SIG-M5 treated with dmso at 0.1 percent for 504 hours (cell line): ENCODE results near the gene FHDC1.

ENCODE experiments used
- DNase-seq: peaks from one replicate; lab custom pipeline; 2025; ENCODE audit not compliant: unreplicated experiment; lab: John Stamatoyannopoulos, UW

FHDC1 gene

DNA sequence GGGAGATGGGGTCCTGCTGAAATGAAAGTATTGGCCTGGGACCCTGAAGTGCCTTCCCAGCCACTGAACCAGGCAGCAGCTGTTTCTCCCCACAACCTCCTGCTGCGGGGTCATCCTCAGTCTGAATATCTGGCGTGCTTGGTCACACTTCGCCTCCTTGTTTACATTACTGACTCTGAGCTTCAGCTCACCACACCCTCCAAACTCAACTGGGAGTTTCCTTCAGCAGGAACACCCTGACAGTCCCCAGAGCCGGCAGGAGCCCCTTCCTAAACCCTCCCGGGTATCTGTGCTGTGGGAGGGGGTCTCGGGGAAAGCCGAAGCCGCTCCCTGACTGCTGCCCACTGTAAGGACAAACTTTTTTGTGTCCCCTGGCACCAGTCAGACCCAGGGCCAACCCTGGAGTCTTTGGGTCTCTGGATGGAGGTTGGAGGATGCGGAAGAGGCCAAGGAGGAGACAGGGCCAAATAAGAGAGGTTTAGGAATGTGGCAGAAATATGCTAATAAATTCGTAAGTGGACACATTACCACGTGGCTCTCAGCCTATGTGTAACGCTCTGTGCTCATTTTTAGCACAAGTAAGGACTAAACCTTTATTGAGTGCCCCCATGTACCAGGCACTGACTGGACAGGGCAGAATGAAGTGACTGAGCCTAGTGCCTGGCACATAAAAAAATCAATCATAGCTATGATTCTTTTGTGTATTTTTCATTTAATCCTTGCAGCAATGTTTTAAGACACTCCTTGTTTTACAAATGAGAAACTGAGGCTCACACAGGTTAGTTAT is 20.7 kb downstream of the FHDC1 start:
- no peak for DNase-seq

- DNase-seq, result no peak
Observed at GRCh38 chr4:152957437-152958171, 21.5 kb downstream of the FHDC1 start.

DNA sequence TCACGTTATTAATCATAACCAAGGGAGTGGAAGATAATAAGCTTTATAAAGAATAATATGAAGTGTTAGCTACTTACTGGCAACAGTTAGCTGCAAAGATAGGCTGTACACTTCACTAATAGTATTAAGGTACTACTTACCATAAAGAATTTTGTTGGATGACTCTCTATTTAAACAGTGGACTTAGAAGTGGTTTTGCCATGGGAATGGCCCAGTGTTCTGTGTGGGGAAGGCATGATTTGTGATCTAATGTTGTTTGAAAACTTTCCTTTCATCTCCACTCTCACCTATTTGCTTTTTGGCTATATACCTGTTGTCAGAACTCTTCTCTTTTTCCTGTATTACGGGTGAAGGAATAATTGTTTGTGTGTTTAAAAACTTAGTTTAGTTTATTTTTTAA is 23.0 kb downstream of the FHDC1 start:
- DNase-seq, result no peak

- no peak for DNase-seq
Observed at GRCh38 chr4:152960082-152960481, 24.0 kb downstream of the FHDC1 start.

DNA sequence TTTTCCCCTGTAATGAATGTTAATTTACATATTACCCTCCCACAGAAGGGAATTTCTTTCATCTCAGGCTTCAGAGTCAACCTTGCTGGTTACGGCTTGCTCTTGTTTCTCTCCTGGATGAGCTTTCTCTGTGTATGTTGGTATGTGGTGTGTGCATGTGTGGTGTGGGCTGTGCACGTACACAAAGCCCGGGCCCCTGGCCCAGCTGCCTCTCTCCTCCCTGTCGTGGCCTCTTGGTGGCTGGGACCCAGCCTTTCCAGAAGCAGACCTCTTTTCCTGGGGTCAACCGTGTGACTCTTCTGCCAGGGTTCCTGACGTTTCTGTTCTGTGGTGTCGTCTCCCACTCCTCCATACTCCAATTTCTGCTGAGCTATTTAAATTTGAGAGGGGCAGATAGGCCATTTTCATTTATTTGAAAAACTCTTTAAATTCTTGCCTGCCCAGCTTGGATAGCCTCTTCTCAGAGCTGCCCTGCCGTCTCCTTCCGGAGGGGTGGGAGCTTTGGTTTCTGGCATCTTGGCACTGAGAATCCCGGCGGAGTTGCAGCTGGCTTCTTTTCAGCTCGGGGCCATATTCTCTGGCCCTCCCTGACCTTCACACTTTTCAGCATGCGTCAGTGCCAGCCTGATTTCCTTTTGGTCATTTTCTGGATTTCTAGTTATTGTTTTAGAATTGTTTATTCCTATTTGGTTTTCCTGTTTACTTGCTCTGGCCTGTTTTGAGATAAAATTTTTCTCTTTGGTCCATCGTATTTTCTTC is 25.1 kb downstream of the FHDC1 start:
- DNase-seq, result no peak

GRCh38 chr4:152961773-152962115 is 25.6 kb downstream of the FHDC1 start:
- no peak for DNase-seq

GRCh38 chr4:152962150-152962549 is 26.0 kb downstream of the FHDC1 start:
- no peak for DNase-seq

- DNase-seq, result no peak
Observed at GRCh38 chr4:152964335-152964734, 28.2 kb downstream of the FHDC1 start.

DNA sequence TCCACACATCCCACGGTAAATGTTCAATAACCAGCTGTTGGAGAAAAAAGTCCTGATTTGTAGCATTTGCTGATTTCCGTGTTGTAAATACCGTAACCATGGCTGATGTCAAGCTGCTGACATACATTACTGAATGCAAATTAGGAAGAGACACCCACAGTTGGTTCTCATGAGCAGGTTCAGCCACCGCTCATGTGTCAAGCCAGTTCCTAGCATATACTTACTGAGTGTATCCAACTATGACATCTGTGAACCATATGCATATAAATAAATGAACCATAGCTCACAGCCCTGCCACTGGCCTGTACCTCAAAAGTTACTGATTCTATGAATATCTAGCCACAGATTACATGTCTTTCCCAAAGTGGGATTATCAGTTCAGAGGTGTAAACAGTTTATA is 29.5 kb downstream of the FHDC1 start:
- DNase-seq, result no peak

DNA sequence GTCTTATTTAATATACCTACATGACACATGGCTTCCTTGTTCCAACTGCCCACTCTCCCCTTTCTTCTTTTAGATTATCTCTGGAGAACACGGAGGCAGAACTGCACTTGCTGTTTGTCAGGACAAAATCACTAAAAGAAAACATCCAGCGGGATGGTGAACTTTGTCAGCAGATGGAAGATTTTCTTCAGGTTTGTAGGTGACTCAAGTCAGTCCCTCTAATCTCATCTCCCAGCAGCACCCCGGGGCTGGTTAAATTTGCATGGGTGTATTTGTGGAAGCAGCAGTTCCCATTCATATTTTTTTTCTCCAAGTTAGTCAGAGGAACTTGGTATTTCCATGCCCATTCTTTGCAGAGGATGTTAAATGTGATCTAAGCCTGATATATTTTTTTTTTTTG is 31.8 kb downstream of the FHDC1 start:
- DNase-seq, result no peak

DNA sequence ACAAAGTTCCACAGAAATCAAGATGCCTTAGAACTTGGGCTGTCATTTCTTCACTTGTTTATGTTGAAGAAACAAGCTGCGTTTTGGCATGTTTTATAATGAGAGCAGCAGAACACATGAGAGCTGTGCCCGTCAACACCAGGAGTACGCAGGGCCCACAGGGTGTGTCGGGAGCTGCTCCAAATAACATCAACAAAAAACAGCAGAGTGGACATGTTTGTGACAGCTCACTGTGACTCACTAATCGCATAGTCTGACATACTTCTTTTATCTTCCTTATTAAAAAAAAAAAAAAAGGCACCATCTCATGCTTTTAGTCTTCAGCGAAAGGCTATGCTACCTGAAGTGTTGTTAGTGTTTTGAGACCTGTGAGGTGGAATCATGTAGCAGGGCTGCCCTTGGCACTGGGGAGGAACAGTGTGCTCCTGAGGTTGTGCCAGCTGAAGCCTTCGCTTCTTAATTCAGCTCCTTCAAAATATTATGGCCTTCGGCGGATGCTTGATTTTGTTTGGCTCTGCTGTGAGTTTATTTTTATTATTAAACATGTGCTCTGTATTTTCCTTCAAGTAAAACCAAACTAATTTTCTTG is 32.8 kb downstream of the FHDC1 start:
- no peak for DNase-seq

GRCh38 chr4:152970102-152970820 is 34.1 kb downstream of the FHDC1 start:
- DNase-seq, result no peak

- no peak for DNase-seq
Observed at GRCh38 chr4:152971053-152971452, 34.9 kb downstream of the FHDC1 start.

DNA sequence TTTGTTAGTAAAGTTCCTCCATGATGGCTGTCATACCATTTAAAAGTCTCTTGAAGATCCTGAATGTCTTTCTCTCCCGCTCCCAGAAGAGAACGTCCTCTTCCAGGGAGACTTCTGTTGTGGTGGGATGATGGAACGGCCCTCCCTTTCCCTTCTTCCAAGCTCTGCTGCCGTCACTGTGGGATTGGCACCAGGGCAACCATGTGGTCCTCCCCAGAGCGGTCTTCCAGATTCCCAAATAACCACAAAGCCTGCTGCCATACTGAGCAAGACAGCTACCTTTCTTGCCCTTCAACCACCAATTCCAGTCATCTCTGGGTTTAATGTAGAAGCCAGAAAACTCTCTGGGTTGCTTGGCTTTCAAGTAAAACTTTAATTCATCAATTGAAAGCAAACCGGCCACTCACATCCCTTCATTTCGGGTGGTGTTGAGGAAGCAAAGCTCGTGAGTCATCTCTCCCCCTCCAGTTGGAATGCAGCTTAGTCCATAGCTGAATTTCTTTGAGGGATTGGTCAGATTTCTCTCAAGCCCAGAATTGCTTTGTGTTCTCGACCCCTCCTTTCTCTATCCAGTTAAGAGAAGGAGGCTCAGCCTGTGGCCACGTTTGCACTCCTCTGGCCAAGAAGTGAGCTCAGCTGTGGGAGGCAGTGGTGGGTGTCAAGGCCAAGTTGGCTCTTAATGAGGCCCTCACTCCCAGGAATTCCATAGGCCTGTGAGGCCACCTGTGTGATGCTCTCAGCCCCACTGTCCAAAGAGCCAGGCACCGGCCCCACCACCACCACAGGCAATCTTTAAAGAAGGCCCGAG is 36.9 kb downstream of the FHDC1 start:
- DNase-seq, result no peak

- no peak for DNase-seq
Observed at GRCh38 chr4:152973629-152974467, 37.7 kb downstream of the FHDC1 start.

DNA sequence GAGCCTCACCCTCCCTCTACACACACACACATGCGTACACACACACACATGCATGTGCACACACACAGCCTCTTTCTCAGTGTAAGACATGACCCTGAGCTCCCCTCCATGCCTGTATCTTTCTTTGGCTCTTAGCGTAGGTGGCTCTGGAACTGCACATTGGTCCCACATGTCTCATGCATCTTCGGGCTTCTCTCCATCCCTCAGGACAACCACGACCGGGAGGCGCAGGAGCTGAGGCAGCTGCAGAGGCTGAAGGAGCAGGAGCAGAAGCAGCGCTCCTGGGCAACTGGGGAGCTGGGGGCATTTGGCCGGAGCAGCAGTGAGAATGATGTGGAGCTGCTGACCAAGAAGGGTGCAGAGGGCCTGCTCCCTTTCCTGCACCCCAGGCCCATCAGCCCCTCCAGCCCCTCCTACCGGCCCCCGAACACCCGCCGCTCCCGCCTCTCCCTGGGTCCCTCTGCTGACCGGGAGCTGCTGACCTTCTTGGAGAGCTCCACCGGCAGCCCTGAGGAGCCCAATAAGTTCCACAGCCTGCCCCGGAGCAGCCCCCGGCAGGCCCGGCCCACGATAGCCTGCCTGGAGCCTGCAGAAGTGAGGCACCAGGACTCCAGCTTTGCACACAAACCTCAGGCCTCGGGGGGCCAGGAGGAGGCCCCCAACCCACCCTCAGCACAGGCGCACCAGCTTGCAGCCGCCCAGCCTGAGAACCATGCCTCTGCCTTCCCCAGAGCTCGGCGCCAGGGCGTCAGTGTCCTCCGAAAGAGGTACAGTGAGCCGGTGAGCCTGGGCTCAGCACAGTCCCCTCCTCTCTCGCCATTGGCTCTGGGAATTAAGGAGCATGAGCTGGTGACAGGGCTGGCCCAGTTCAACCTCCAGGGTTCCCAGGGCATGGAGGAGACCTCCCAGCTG is 38.6 kb downstream of the FHDC1 start:
- DNase-seq, result no peak

DNA sequence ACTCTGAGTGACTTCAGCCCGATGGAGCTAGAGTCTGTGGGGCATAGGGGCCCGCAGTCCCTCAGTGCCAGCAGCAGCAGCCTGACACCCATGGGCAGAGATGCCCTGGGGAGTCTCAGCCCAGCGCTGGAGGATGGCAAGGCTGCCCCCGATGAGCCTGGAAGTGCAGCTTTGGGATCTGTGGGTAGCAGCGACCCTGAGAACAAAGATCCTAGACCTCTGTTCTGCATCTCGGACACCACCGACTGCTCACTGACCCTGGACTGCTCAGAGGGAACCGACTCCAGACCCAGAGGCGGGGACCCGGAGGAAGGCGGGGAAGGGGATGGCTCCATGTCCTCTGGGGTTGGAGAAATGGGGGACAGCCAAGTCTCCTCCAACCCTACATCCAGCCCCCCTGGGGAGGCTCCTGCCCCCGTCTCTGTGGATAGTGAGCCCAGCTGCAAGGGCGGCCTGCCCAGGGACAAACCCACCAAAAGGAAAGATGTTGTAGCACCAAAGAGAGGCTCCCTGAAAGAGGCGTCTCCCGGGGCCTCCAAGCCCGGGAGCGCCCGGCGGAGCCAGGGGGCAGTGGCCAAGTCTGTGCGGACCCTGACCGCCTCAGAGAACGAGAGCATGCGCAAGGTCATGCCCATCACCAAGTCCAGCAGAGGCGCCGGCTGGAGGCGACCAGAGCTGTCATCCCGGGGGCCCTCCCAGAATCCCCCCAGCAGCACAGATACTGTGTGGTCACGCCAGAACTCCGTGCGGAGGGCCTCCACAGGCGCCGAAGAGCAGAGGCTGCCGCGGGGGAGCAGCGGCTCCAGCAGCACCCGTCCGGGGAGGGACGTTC is 39.5 kb downstream of the FHDC1 start:
- DNase-seq, result no peak
